Thyroid gland (tissue), 4 donors: Measurements from ENCODE around the gene DDIT3.
"Not testable (repeated sequence)": the region's sequence is repeated elsewhere in the genome, so short reads cannot be mapped to it uniquely, and the experiment has no call there.

Source experiments
- CTCF ChIP-seq, 6 experiments: fragments of 200-600 bp in 3 of 6; fragments of 450-650 bp in 3 of 6; sonication (generic) in 3 of 6; IDR thresholded peaks; one replicate each; pipeline ENCODE4 v1.5.1; 2016 to 2019; ENCODE audit warnings: antibody characterized with exemption in 6 of 6, mild to moderate bottlenecking in 2 of 6, inconsistent platforms in 1 of 6, moderate library complexity in 1 of 6
- POLR2A ChIP-seq, 2 donors: fragments of 450-650 bp; IDR thresholded peaks; one replicate each; pipeline ENCODE4 v1.6.1; 2017; ENCODE audit warnings: antibody characterized with exemption in 2 of 2, mild to moderate bottlenecking in 2 of 2, moderate library complexity in 1 of 2

DNA sequence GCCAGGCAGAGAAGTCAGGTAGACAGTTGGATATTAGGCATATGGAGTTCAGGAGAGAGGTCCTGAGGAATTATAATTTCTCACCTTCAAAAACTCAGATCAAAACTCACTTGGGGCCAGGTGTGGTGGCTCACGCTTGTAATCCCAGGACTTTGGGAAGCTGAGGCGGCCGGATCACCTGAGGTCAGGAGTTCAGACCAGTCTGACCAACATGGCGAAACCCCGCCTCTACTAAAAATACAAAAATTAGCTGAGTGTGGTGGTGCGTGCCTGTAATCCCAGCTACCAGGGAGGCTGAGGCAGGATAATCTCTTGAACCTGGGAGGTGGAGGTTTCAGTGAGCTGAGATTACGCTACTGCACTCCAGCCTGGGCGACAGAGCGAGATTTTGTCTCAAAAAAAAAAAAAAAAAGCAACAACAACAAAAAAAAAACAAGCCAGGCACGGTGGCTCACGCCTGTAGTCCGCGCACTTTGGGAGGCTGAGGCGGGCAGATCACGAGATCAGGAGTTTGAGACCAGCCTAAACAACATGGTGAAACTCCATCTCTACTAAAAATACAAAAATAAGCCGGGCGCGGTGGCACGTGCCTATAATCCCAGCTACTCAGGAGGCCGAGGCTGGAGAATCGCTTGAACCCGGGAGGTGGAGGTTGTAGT is 17.9 kb downstream of the DDIT3 start:
- TF ChIP-seq CTCF, POLR2A (IDR thresholded peaks at IDR 0.05): not testable (repeated sequence)
